ENCODE results near the gene ILK.
A peak's percentile ranks its signal among the peaks of the same experiment; 100 is the strongest.

Gene ILK

DNA sequence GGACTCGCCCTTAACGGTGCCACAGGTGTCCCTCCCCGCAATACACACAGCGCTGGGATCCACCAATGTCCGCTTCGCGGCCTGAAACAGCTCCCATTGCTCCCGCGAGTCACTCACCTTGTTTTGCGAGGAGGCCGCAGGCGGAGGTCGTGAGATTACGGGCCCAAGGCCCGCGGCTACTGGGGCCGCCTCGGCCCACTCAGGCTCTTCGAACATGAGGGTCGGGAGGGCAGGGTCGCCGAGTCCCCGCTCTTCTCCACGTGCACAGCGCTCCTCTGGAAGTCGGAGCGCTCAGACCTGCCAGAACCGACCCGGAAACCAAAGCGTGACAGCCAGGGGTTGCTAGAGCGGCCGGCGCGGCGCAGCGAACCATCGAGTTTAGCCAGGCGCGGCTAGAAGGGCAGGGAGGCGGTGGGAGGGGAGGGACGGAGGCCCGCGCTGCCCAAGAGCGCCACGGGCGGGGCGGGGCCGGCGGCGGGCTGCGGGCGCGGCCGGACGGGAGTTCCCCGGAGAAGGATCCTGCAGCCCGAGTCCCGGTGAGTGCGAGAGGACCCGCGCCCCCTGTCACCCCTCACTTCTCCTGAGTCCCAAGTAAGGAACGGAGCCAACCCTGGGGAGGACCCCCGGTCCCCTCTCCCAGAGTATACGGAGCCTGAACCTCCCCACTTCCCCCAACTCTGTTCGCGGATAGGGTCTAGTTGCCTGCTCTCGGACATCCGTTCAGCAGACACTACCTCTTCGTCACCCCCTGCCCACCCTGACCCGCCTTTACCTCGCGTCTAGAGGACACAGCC is at the start of gene ILK, which contains the start of gene RRP8:
TSS of gene ILK (plus strand) at position 488 of the 794 bp plus-strand sequence. CDS start 498 bp downstream, outside the sequence.
TSS of gene RRP8 (minus strand) at position 330 of the 794 bp plus-strand sequence. CDS start at position 216, 114 bp downstream.
- peak within 1 kb of the TSS; percentile 99 for H3K4me3 ChIP-seq (replicated peaks; ENCODE audit: low read depth, low read length)
- peak; percentile 10 for TF ChIP-seq CTCF (IDR thresholded peaks at IDR 0.05; ENCODE audit: low read length, missing control alignments)

DNA sequence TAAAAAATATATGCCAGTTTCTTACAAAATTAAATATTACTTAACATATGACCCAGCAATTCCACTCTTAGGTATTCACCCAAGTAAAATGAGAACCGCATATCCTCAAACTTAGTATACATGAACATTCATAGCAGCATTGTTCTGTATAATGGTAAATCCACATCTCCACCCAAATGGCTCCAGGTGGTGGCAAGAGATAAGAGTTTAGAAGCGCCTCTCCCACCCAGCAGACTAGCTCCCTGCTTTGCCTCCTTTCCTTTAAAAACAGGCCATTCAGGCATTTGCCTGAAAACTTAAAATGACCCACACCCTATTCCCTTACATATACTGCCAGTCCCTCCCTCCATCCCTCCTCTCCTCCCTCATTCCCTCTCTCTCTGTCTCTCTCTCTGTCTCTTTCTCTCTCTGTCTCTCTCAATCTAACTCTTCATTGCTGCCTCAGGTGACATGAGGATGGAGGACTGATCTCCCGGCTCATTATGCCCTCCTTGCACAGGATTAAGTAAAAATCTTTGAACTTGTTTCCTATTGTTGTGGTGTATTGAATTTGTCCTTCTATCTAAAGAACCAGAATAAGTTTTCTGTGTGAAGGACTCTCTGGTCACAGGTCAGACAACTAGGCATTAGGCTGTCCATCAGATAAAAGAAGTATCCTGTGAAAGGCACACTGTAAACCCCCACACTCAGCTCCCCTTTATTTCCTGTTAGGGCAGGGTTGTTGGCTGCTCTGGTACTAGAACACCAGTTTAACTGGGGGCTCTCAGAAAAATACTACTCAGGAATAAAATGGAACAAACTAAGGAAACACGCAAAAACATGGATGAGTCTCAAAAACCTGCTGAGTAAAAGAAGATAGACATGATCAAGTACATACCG is 48.5 kb upstream of the ILK start:
- TF ChIP-seq CTCF (IDR thresholded peaks at IDR 0.05; ENCODE audit: low read length, missing control alignments): no peak
- H3K4me3 ChIP-seq (replicated peaks; ENCODE audit: low read depth, low read length): no peak overlapping the region
- no peak for DNase-seq (ENCODE audit: low read depth)

More for the DNA sequence above, at the start of gene ILK, which contains the start of gene RRP8:
- peak; percentile 92 for DNase-seq (ENCODE audit: low read depth)

DNA sequence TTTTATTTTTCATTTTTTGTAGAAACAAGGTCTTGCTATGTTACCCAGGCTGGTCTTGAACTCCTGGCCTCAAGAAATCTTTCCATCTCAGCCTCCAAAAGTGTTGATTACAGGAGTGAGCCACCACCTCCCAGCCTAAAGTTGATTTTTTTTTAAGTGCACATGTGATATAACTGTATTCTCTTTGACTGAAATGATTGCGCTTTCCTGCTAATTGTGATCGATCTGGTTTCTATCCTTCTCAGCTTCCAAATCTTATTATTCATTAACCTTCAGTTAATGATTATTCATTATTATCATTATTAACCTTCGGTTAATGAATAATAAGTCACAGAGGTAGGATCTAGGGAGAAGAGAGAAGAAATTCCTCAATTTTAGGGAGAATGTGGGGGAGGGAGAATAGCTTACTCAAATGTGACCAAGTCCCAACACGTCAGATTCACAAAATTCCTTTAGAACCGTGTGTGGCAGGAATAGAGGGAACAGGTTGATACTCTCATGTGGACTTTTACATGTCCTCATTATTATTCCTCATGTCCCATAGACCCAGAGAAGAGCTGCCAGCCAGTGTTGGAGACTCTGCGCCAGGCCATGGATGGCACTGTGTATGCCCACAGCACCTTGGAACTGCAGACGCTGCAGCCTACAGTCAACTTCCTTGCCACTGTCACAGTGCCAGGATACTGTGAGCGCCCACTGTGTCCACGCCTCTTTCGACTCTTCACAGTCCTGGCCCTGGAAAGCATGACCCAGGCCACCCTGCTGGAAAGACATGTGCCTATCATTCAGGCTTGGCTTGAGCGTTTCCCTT is 47.2 kb upstream of the ILK start:
- no peak for DNase-seq (ENCODE audit: low read depth)
- TF ChIP-seq CTCF (IDR thresholded peaks at IDR 0.05; ENCODE audit: low read length, missing control alignments): no peak
- no peak overlapping the region for H3K4me3 ChIP-seq (replicated peaks; ENCODE audit: low read depth, low read length)

- TF ChIP-seq CTCF (IDR thresholded peaks at IDR 0.05; ENCODE audit: low read length, missing control alignments): no peak
- no peak overlapping the region for H3K4me3 ChIP-seq (replicated peaks; ENCODE audit: low read depth, low read length)
- DNase-seq (ENCODE audit: low read depth): no peak
Observed at GRCh38 chr11:6557063-6557462, 46.5 kb upstream of the ILK start.

DNA sequence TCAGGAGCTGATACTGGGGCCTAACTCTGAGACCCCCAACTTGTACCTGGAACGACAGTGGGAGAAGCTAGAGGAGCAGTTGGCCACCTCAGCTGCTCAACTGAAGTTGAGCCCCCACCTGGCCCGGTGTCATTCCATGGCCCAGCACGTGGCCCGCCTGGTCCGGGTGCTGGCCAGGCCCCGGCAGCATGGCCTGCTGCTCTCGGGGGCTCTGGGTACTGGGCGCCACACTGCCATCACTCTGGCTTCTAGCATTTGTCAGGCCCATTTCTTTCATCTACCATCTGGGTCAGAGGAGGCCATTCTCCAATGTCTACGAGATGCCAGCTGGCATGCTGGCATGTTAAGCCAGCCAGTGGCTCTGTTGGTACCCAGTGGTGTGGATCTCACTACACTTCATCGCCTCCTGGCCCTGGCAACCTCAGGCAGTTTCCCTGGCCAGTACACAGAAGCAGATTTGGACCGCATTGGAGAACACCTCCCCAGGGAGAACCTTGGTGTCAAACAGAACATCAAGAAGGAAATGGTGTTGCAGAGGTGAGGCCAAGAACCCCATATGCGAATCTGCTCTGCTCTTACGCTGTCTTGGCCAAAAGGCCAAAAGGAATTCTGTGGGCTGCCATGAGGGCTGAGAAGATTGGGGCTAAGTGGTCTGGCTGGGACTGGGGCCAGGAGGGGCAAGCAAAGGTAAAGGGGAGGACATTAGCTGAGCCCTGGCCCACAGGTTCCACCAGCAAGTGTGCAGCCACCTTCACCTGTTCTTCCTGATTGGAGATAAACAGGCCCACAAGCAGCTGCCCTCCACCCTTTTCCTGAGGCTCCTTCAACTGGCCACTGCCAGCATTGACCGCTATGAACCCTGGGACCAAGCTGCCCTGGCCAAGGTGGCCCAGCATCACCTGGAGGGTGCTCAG is 45.6 kb upstream of the ILK start:
- no peak for DNase-seq (ENCODE audit: low read depth)
- TF ChIP-seq CTCF (IDR thresholded peaks at IDR 0.05; ENCODE audit: low read length, missing control alignments): no peak
- no peak overlapping the region for H3K4me3 ChIP-seq (replicated peaks; ENCODE audit: low read depth, low read length)
